Activated CD4-positive, alpha-beta memory T cell treated with anti-CD3 and anti-CD28 coated beads, Interleukin-2, amount 10 ng/mL, durations not matched to agents 7 days and 5 days (primary cell): Measurements from ENCODE around the gene NKG7. TPM values are rescaled to one million over a fixed set of nuclear protein-coding genes. Genes with fewer than 3 reads are reported as not detected.
A peak's percentile ranks its signal among the peaks of the same experiment; 100 is the strongest.

ENCODE experiments used
- CTCF ChIA-PET: fragments of 350-600 bp; sonication (Branson Sonifier 250); formaldehyde crosslinking; loops from one replicate; lab custom pipeline; 2021; ENCODE audit warnings: antibody characterized with exemption, inconsistent platforms; lab: Charles Lee
- POLR2A ChIA-PET: fragments of 350-600 bp; sonication (Branson Sonifier 250); formaldehyde crosslinking; loops from one replicate; lab custom pipeline; 2021; ENCODE audit warnings: antibody characterized with exemption; lab: Charles Lee
- DNase-seq: peaks from one replicate; pipeline ENCODE4 v3.0.0-alpha.2; 2020
- H3K27ac Mint-ChIP-seq: one replicate; pipeline ENCODE4 v1.8.0; 2021; ENCODE audit warnings: mild to moderate bottlenecking, mixed read lengths
- H3K27me3 Mint-ChIP-seq: one replicate; pipeline ENCODE4 v1.8.0; 2021; ENCODE audit warnings: mixed read lengths
- H3K36me3 Mint-ChIP-seq: one replicate; pipeline ENCODE4 v1.8.0; 2021; ENCODE audit warnings: low read depth, mixed read lengths
- H3K4me1 Mint-ChIP-seq: one replicate; pipeline ENCODE4 v1.8.0; 2021; ENCODE audit warnings: mixed read lengths
- H3K4me3 Mint-ChIP-seq: one replicate; pipeline ENCODE4 v1.8.0; 2021; ENCODE audit warnings: mild to moderate bottlenecking, mixed read lengths
- H3K9me3 Mint-ChIP-seq: one replicate; pipeline ENCODE4 v1.8.0; 2021; ENCODE audit warnings: mixed read lengths
- total RNA-seq, 2 experiments: library from RNA; stranded (reverse); gene quantifications; one replicate each; pipeline ENCODE4 v1.2.3, GENCODE V29; 2021

Gene NKG7
- total RNA-seq, 2 experiments from 2014 or later, result 417 to 428 TPM

GRCh38 chr19:51327066-51328001, 45.1 kb downstream of the NKG7 start:
- Mint-ChIP-seq H3K36me3 (peaks cover 6% of the 10 kb centered on the region), H3K9me3 (peaks cover 6% of the 10 kb centered on the region), H3K4me3 (peak overlapping the region; percentile 54), H3K4me1 (peaks cover 23% of the 10 kb centered on the region), H3K27me3 (peaks cover 51% of the 10 kb centered on the region), H3K27ac (no peak overlapping the region)
- DNase-seq, result peak; percentile 80
- POLR2A ChIA-PET, result no interaction called here
- CTCF ChIA-PET, result interaction anchor here (0.7 to 1.1 kb wide), 3 partner anchors 11 to 179 kb away, joined by 3 to 4 read pairs (median 3); no protein-coding TSS in a partner anchor

GRCh38 chr19:51326216-51327065, 46.0 kb downstream of the NKG7 start:
- CTCF ChIA-PET, result no interaction called here
- DNase-seq, result no peak
- H3K4me3 Mint-ChIP-seq, result no peak overlapping the region
- POLR2A ChIA-PET, result no interaction called here
- no peak overlapping the region for H3K27ac Mint-ChIP-seq
- H3K36me3 Mint-ChIP-seq, result no peaks in the 10 kb centered on the region
- peaks cover 6% of the 10 kb centered on the region for H3K9me3 Mint-ChIP-seq
- peaks cover 23% of the 10 kb centered on the region for H3K4me1 Mint-ChIP-seq
- peaks cover 51% of the 10 kb centered on the region for H3K27me3 Mint-ChIP-seq

- Mint-ChIP-seq H3K27ac (no peak overlapping the region), H3K4me1 (peaks cover 23% of the 10 kb centered on the region), H3K9me3 (no peaks in the 10 kb centered on the region), H3K27me3 (peaks cover 49% of the 10 kb centered on the region), H3K36me3 (no peaks in the 10 kb centered on the region), H3K4me3 (no peak overlapping the region)
- CTCF ChIA-PET, result no interaction called here
- DNase-seq, result peak; percentile 56
- POLR2A ChIA-PET, result no interaction called here
Observed at GRCh38 chr19:51325161-51325976, 47.1 kb downstream of the NKG7 start.

- no peak overlapping the region for H3K4me3 Mint-ChIP-seq
- no peak for DNase-seq
- CTCF ChIA-PET, result interaction anchor here (0.6 kb wide), 1 partner anchor 14 kb away, joined by 3 read pairs; no protein-coding TSS in a partner anchor
- POLR2A ChIA-PET, result no interaction called here
- no peaks in the 10 kb centered on the region for H3K9me3 Mint-ChIP-seq
- H3K36me3 Mint-ChIP-seq, result no peaks in the 10 kb centered on the region
- no peak overlapping the region for H3K27ac Mint-ChIP-seq
- H3K27me3 Mint-ChIP-seq, result peaks cover 46% of the 10 kb centered on the region
- H3K4me1 Mint-ChIP-seq, result peaks cover 23% of the 10 kb centered on the region
Observed at GRCh38 chr19:51324167-51324481, 48.3 kb downstream of the NKG7 start.

GRCh38 chr19:51323481-51324166, 48.8 kb downstream of the NKG7 start:
- Mint-ChIP-seq H3K4me3 (no peak overlapping the region), H3K9me3 (no peaks in the 10 kb centered on the region), H3K27me3 (peaks cover 47% of the 10 kb centered on the region), H3K4me1 (peaks cover 23% of the 10 kb centered on the region), H3K36me3 (no peaks in the 10 kb centered on the region), H3K27ac (no peak overlapping the region)
- no peak for DNase-seq
- ChIA-PET CTCF (interaction anchor here (0.6 kb wide), 1 partner anchor 15 kb away, joined by 3 read pairs; no protein-coding TSS in a partner anchor), POLR2A (no interaction called here)

- peaks cover 16% of the 10 kb centered on the region for H3K4me1 Mint-ChIP-seq
- no peaks in the 10 kb centered on the region for H3K36me3 Mint-ChIP-seq
- H3K9me3 Mint-ChIP-seq, result no peaks in the 10 kb centered on the region
- POLR2A ChIA-PET, result no interaction called here
- H3K4me3 Mint-ChIP-seq, result no peak overlapping the region
- CTCF ChIA-PET, result no interaction called here
- DNase-seq, result no peak
- H3K27me3 Mint-ChIP-seq, result peaks cover 41% of the 10 kb centered on the region
- no peak overlapping the region for H3K27ac Mint-ChIP-seq
Observed at GRCh38 chr19:51321799-51322198, 50.7 kb downstream of the NKG7 start.

Other genes starting within 250 kb of the NKG7 start
- gene SIGLEC9, start 247.7 kb downstream of the NKG7 start, total RNA-seq, result 1 to 10 TPM; 1.1 to 1.7 TPM
- gene SIGLEC7, start 230.4 kb downstream of the NKG7 start, total RNA-seq, result not detected
- 10 to 100 TPM; 21.1 to 23.7 TPM for gene CD33, start 147.6 kb downstream of the NKG7 start, total RNA-seq
- gene SIGLECL1, start 121.6 kb downstream of the NKG7 start, total RNA-seq, result under 1 TPM in 1 of 2 experiments, not detected in 1; 0.18 TPM
- under 1 TPM; 0.68 to 0.81 TPM for gene IGLON5, start 61.0 kb downstream of the NKG7 start, total RNA-seq
- 1 to 10 TPM; 2.3 to 2.5 TPM for gene VSIG10L, start 30.5 kb downstream of the NKG7 start, total RNA-seq
- 100 to 1,000 TPM; 126 to 131 TPM for gene ETFB, start 6.3 kb downstream of the NKG7 start, total RNA-seq
- gene CLDND2, start 3.7 kb downstream of the NKG7 start, total RNA-seq, result 1 to 10 TPM; 6.4 to 8.2 TPM
- not detected for gene LIM2, start 15.3 kb upstream of the NKG7 start, total RNA-seq
- not detected for gene C19orf84, start 17.9 kb upstream of the NKG7 start, total RNA-seq
- under 1 TPM; 0.45 to 0.88 TPM for gene SIGLEC10, start 45.0 kb upstream of the NKG7 start, total RNA-seq
- gene SIGLEC8, start 85.8 kb upstream of the NKG7 start, total RNA-seq, result not detected
- gene CEACAM18, start 105.9 kb upstream of the NKG7 start, total RNA-seq, result not detected
- gene SIGLEC12, start 129.1 kb upstream of the NKG7 start, total RNA-seq, result under 1 TPM; 0.35 to 0.43 TPM
- gene SIGLEC6, start 159.0 kb upstream of the NKG7 start, total RNA-seq, result under 1 TPM; 0.15 to 0.48 TPM
- 1 to 10 TPM; 5.5 to 7.1 TPM for gene ZNF175, start 198.6 kb upstream of the NKG7 start, total RNA-seq